MM.1S (cell line): ENCODE data around the gene PSIP1.

ENCODE experiments used
- DNase-seq: peaks from one replicate; pipeline ENCODE4 v3.0.0-alpha.2; 2015
- H2AFZ ChIP-seq: fragments of 300-600 bp; sonication (generic); 2 replicates; pipeline ENCODE4 v1.6.0; 2016; ENCODE audit warnings: antibody characterized with exemption, low read length
- H3F3A ChIP-seq: fragments of 300-600 bp; sonication (generic); 2 replicates; pipeline ENCODE4 v1.6.1; 2016; ENCODE audit warnings: mild to moderate bottlenecking, antibody characterized with exemption, low read length, moderate library complexity, mixed read lengths; ENCODE audit not compliant: insufficient read depth
- H3K27ac ChIP-seq: fragments of 300-600 bp; sonication (generic); 2 replicates; pipeline ENCODE4 v1.5.1; 2016; ENCODE audit warnings: mild to moderate bottlenecking, low read length
- H3K27me3 ChIP-seq: fragments of 300-600 bp; sonication (generic); replicated peaks from 2 replicates; pipeline ENCODE4 v1.6.0; 2016; ENCODE audit warnings: low read length; ENCODE audit not compliant: insufficient read depth
- H3K36me3 ChIP-seq: fragments of 300-600 bp; sonication (generic); replicated peaks from 2 replicates; pipeline ENCODE4 v1.6.1; 2016; ENCODE audit warnings: mild to moderate bottlenecking, low read length, mixed read lengths; ENCODE audit not compliant: insufficient read depth
- H3K4me1 ChIP-seq: fragments of 300-600 bp; sonication (generic); 2 replicates; pipeline ENCODE4 v1.6.1; 2016; ENCODE audit warnings: low read length, mixed read lengths
- H3K4me2 ChIP-seq: fragments of 300-600 bp; sonication (generic); 2 replicates; pipeline ENCODE4 v1.6.0; 2016; ENCODE audit warnings: low read depth, low read length
- H3K4me3 ChIP-seq: fragments of 300-600 bp; sonication (generic); 2 replicates; pipeline ENCODE4 v1.5.1; 2016; ENCODE audit warnings: low read length, mixed read lengths
- H3K79me2 ChIP-seq: fragments of 300-600 bp; sonication (generic); 2 replicates; pipeline ENCODE4 v1.6.1; 2016; ENCODE audit warnings: mixed run types, low read length, mixed read lengths
- H3K9ac ChIP-seq: fragments of 300-600 bp; sonication (generic); 2 replicates; pipeline ENCODE4 v1.6.1; 2016; ENCODE audit warnings: low read length, mixed read lengths
- H3K9me2 ChIP-seq: fragments of 300-600 bp; sonication (generic); replicated peaks from 2 replicates; pipeline ENCODE4 v1.6.1; 2016; ENCODE audit warnings: mild to moderate bottlenecking, low read length, mixed read lengths; ENCODE audit not compliant: insufficient read depth
- H3K9me3 ChIP-seq: fragments of 300-600 bp; sonication (generic); replicated peaks from 2 replicates; pipeline ENCODE4 v1.6.1; 2016; ENCODE audit warnings: mild to moderate bottlenecking, low read length, mixed read lengths; ENCODE audit not compliant: insufficient read depth
- H4K20me1 ChIP-seq: fragments of 300-600 bp; sonication (generic); 2 replicates; pipeline ENCODE4 v1.6.1; 2016; ENCODE audit warnings: mild to moderate bottlenecking, low read length, moderate library complexity, mixed read lengths; ENCODE audit not compliant: insufficient read depth
- EZH2 ChIP-seq: fragments of 300-600 bp; sonication (generic); optimal IDR thresholded peaks from 2 replicates; pipeline ENCODE3; 2017; ENCODE audit warnings: low read depth, mild to moderate bottlenecking, antibody characterized with exemption, low read length, mixed read lengths
- EZH2phosphoT487 ChIP-seq: fragments of 300-600 bp; sonication (generic); IDR thresholded peaks from 2 replicates; pipeline ENCODE4 v1.6.1; 2018; ENCODE audit warnings: antibody characterized with exemption, low read length
- TF ChIP-seq, protein P1 (sequence below): fragments of 300-600 bp; sonication (generic); IDR thresholded peaks from 2 replicates; pipeline ENCODE4 v1.5.1; 2016; ENCODE audit warnings: antibody characterized with exemption, low read length, mixed read lengths

Gene PSIP1

DNA sequence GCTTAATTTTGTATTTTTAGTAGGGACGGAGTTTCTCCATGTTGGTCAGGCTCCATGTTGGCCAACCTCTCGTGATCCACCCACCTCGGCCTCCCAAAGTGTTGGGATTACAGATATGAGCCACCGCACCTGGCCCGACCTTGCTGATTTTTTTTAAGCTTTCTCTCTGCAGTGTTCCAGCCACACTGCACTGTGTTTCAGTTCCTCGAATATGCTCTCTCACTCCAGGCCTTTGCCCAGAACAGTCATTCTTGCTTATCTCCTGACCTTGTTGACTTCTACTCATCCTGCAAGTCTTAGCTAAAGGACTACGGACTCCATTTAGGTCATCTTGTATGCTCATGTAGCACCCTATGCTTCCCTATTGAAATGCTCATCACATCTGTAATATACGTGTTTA, 84.8 kb downstream of the PSIP1 start:
- peaks cover 12% of the 10 kb centered on the region for H3K4me1 ChIP-seq
- H4K20me1 ChIP-seq = no peaks in the 10 kb centered on the region
- no peaks in the 10 kb centered on the region for H3K9me3 ChIP-seq
- no peak overlapping the region for H3K4me3 ChIP-seq
- H2AFZ ChIP-seq = no peak overlapping the region
- no peak overlapping the region for H3K27ac ChIP-seq
- no peaks in the 10 kb centered on the region for H3K27me3 ChIP-seq
- H3F3A ChIP-seq = no peaks in the 10 kb centered on the region
- no peaks in the 10 kb centered on the region for H3K9me2 ChIP-seq
- H3K4me2 ChIP-seq = no peak overlapping the region
- no peak overlapping the region for H3K9ac ChIP-seq
- H3K79me2 ChIP-seq = peaks cover 40% of the 10 kb centered on the region
- H3K36me3 ChIP-seq = no peaks in the 10 kb centered on the region
- no peak for DNase-seq
- no peak for TF ChIP-seq EZH2phosphoT487
- TF ChIP-seq, protein P1, sequence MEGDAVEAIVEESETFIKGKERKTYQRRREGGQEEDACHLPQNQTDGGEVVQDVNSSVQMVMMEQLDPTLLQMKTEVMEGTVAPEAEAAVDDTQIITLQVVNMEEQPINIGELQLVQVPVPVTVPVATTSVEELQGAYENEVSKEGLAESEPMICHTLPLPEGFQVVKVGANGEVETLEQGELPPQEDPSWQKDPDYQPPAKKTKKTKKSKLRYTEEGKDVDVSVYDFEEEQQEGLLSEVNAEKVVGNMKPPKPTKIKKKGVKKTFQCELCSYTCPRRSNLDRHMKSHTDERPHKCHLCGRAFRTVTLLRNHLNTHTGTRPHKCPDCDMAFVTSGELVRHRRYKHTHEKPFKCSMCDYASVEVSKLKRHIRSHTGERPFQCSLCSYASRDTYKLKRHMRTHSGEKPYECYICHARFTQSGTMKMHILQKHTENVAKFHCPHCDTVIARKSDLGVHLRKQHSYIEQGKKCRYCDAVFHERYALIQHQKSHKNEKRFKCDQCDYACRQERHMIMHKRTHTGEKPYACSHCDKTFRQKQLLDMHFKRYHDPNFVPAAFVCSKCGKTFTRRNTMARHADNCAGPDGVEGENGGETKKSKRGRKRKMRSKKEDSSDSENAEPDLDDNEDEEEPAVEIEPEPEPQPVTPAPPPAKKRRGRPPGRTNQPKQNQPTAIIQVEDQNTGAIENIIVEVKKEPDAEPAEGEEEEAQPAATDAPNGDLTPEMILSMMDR = no peak
- no peak for TF ChIP-seq EZH2

DNA sequence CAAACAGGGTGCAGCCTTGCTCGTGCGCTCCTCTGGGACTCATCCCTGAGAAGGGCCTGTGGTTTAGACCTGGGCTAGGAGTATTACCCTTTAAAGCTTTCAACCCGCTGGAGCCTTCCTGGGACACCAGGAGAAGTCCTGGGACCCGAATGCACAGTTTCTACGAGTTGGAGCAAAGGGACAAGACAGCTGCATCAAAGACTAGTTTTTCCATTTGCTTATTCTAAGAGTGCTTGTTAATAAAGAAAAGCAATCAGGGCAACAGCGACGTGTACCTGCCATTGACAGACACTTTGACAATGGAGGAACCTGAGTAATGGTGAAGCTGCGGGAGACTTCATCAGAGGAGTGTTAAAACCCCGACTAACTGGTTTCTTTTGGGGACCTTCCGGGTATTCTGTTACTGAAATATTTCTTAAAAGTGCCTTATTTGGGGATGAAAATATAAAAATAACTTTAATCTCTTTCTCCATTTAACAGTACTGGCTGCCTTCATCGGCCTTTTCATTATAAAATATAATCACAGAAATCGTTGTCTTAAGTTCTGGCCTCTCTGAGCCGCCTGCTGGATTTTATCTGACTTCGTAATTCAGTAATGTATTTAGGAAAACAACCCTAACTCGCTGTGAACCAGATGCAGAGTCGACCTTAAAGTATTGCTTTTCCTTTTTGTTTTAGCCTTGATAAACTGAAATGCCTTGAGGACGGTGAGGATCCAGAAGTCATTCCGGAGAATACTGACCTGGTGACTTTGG, 87.4 kb downstream of the PSIP1 start:
- peak; percentile 9 for DNase-seq
- Histone ChIP-seq H2AFZ (peak overlapping the region; percentile 56), H3K79me2 (peaks cover 34% of the 10 kb centered on the region)

DNA sequence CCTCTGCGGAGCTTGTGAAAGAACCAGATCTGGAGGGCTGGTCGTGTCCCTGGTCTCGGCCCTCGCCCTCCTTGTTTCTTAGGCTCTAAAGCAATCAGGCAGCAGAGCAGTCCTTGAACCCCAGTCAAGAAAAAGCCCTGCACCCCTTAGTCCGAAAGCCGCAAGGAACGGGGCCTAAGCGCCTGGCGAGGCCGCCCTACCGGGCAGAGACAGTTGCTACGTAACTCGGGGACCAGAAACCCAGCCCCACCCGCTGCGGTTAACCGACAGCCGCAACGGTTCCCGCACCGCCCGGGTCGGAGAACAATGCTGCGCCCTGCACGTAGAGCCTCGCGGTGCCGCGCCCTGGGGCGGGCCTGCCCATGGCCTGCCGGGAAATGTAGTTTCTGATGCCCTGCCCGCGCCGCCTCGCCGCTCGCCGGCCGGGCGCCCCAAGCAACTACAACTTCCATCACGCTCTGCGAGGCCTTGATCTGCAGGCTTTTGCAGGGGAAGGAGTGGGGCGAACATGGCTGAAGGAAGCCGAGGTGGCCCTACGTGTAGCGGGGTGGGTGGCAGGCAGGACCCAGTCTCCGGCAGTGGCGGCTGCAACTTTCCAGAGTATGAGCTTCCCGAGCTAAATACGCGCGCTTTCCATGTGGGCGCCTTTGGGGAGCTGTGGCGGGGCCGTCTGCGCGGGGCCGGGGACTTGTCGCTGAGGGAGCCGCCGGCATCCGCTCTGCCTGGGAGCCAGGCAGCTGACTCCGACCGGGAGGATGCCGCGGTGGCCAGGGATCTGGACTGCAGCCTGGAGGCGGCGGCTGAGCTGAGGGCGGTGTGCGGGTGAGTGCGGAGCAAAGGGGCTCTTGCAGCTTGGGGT, 88.2 kb downstream of the PSIP1 start, which contains the start of gene SNAPC3:
TSS of gene SNAPC3 (plus strand) at position 505 of the 859 bp plus-strand sequence. CDS start at position 509, 4 bp downstream.
- H3K27ac ChIP-seq = no peak within 1 kb of the TSS; the same call in 1 of the 2 replicates
- no peaks in the 10 kb centered on the region for H3K9me2 ChIP-seq
- H4K20me1 ChIP-seq = no peaks in the 10 kb centered on the region
- peaks cover 34% of the 10 kb centered on the region for H3K79me2 ChIP-seq
- DNase-seq = peak; percentile 85
- peak within 1 kb of the TSS; percentile 83 for H3K4me3 ChIP-seq
- H3K9ac ChIP-seq = peak within 1 kb of the TSS; percentile 62
- H2AFZ ChIP-seq = peak within 1 kb of the TSS; percentile 78
- TF ChIP-seq EZH2phosphoT487 (no peak), EZH2 (no peak)
- TF ChIP-seq, protein P1 = no peak
- H3F3A ChIP-seq = no peaks in the 10 kb centered on the region
- H3K4me2 ChIP-seq = peak within 1 kb of the TSS; percentile 62
- no peaks in the 10 kb centered on the region for H3K36me3 ChIP-seq
- H3K9me3 ChIP-seq = no peaks in the 10 kb centered on the region
- H3K4me1 ChIP-seq = 0 out of 2 replicates have a peak, but pooled peaks cover 3% of the 10 kb centered on the region
- H3K27me3 ChIP-seq = no peaks in the 10 kb centered on the region

More for the DNA sequence above, 87.4 kb downstream of the PSIP1 start:
- H3K9me3 ChIP-seq = no peaks in the 10 kb centered on the region
- H3K27ac ChIP-seq = no peak overlapping the region; the same call in 1 of the 2 replicates
- peak overlapping the region; percentile 57 for H3K4me2 ChIP-seq
- TF ChIP-seq EZH2phosphoT487 = no peak
- no peak for TF ChIP-seq EZH2
- TF ChIP-seq, protein P1 = no peak
- no peaks in the 10 kb centered on the region for H3F3A ChIP-seq
- peak overlapping the region; percentile 62 for H3K9ac ChIP-seq
- 0 out of 2 replicates have a peak, but pooled peaks cover 3% of the 10 kb centered on the region for H3K4me1 ChIP-seq
- H3K9me2 ChIP-seq = no peaks in the 10 kb centered on the region
- no peaks in the 10 kb centered on the region for H3K27me3 ChIP-seq
- H3K36me3 ChIP-seq = no peaks in the 10 kb centered on the region
- H4K20me1 ChIP-seq = no peaks in the 10 kb centered on the region
- H3K4me3 ChIP-seq = peak overlapping the region; percentile 83
